ACHN (cell line): ENCODE measurements around the gene ACACA.
"Not testable (repeated sequence)": the region's sequence is repeated elsewhere in the genome, so short reads cannot be mapped to it uniquely, and the experiment has no call there.

ENCODE experiments used
- DNase-seq: peaks from one replicate; pipeline ENCODE4 v3.0.0-alpha.2; 2015
- in situ Hi-C: cut with HindIII; loops from 2 replicates; pipeline ENCODE4 v1.10.0; 2017; ENCODE audit warnings: low sequenced_read_pairs, low pct_ligation_motif_present, low pct_unique_long_range_greater_than_20kb

ACACA gene

GRCh38 chr17:37358830-37359681 is 47.6 kb downstream of the ACACA start:
- DNase-seq, result peak; percentile 98
- in situ Hi-C loops, result no loop called here

DNA sequence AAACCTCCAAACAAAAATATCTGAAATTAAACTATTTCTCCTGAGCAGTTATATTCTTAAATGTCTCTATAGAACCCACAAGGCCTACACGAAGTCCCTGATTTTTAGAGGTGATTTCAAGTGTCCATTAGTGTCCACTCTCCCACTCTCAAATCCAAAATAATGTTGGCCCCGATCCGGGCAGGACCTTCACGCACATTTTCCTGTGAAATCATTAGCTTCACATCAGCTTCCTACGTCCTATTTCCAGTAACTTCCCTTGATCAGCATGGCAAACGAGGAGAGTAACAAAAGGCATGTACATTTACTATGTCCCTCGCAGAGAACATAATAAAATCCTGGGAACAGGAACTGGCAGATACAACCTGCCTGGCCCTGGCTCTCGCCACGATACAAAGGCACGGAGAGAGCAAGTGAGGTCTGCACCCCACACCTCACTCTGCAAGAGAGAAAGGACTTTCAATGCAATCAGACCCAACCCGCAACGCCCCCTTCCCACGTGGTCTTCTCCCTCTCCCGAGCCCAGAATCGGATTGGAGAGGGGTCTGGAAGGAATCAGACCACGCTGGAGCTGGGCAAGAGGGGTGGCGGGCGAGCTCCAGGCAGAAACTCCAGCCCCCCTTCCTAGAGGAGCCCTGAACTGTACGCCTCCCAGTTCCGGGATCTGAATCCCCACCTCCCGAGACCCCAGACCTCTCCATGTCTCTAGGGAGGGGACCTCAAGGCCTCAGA is 48.4 kb downstream of the ACACA start:
- in situ Hi-C loops, result no loop called here
- DNase-seq, result peak; percentile 68

- in situ Hi-C loops, DNase-seq: not testable (repeated sequence)
Observed at GRCh38 chr17:37356796-37357569, 49.7 kb downstream of the ACACA start.

- in situ Hi-C loops, result not testable (repeated sequence)
Observed at GRCh38 chr17:37346863-37347402, 59.7 kb downstream of the ACACA start.

DNA sequence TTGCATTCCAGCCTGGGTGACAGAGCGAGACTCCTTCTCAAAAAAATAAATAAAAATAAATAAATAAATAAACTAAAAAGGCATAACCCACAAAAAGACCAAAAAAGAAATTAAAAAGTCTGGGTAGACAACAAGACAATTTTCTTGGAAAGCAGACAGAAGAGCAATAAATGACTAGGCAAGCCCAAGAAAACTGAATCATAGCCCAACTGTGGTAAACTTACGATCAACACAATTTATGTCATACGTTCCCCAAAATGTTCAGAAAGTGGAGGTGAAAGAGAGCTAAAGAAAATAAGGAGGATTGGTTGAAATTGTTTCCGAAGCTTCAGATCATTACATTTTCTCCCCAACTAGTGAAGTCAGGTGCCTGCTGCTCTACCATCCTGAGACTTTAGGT is 62.1 kb downstream of the ACACA start:
- no peak for DNase-seq
- in situ Hi-C loops, result no loop called here

More at GRCh38 chr17:37346863-37347402, 59.7 kb downstream of the ACACA start:
- DNase-seq, result not testable (repeated sequence)

DNA sequence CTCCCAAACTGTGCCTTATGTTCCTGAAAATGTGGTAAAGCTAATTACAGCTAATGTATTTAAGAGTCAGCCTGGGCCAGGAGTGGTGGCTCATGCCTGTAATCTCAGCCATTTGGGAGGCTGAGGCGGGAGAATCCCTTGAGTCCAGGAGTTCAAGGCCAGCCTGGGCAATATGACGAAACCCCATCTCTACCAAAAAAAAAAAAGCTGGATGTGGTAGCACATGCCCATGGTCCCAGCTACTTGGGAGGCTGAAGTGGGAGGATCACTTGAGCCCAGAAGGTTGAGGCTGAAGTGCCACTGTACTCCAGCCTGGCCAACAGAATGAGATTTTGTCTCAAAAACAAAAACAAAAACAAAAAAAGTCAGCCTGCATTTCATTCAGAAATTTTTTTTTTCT is 64.0 kb downstream of the ACACA start:
- no peak for DNase-seq
- in situ Hi-C loops, result no loop called here

GRCh38 chr17:37340804-37341203 is 65.8 kb downstream of the ACACA start:
- in situ Hi-C loops, result no loop called here
- no peak for DNase-seq

DNA sequence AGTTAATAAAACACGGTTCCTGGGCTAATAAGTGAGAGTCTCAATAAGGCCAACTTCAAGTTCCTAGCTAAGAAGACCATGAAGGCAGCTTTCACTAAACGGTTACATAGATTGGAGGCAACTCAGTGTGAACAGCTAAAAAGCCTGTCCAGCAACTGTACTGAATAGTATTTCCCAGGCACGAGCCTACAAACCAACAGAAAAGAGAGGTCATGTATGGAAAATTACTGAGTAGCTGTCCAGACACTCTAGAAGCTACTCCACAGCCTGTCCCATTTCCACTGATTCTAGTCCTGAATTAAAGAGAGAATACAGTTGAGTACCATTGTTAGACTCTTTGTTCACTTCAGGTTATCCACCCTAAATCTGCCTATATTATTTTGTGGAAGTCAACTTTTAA is 67.3 kb downstream of the ACACA start:
- no peak for DNase-seq
- in situ Hi-C loops, result no loop called here

- DNase-seq, result no peak
- in situ Hi-C loops, result no loop called here
Observed at GRCh38 chr17:37338847-37339246, 67.8 kb downstream of the ACACA start.

GRCh38 chr17:37327341-37328090 is 79.1 kb downstream of the ACACA start:
- peak; percentile 21 for DNase-seq
- in situ Hi-C loops, result no loop called here

DNA sequence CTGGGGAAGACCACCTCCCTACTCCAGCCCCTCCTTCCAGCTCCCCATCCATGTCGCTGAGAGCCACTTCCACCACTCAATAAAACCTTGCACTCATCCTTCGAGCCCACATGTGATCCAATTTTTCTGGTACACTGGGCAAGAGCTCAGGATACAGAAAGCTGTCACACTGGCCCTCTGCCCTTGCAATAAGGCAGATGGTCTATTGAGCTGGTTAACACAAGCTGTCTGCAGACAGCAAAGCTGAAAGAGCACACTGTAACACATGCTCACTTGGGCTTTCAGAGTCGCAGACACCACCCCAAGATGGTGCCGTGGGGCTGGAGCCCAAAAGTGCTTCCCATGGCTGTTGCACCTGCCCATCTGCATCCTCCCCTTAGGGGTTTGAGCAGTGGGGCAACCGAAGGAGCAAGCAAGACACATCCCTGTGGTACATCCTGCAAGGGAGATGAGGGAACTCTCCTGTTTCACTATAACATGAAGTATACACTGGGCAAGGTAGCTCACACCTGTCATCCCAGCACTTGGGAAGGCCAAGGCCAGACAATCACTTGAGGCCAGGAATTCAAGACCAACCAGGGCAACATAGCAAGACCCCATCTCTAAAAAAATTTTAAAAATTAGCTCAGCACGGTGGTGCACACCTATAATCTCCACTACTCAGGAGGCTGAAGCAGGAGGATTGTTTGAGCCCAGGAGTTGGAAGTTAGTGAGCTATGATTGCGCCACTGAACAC is 83.6 kb downstream of the ACACA start:
- in situ Hi-C loops, result no loop called here
- DNase-seq, result no peak

DNA sequence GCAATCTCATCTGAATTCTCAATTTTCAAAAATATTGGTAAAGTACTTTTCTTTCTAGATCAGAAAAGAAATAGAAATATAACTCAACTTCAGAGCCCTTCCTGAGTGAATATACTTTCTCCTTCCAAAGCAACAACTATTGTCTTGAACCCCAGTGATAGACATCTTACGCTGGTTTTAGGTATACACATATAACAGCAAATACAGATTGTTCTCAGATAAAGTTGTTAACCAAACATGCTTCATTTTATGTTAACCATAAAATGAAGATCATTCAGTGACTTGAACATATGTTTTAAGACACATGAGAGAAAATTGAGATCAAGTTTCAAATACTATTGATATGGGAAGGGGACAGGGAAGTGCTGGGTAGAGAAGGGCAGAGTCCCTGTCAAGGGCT is 84.5 kb downstream of the ACACA start:
- in situ Hi-C loops, result no loop called here
- DNase-seq, result no peak

GRCh38 chr17:37318931-37319594 is 87.6 kb downstream of the ACACA start:
- in situ Hi-C loops, result no loop called here
- no peak for DNase-seq

DNA sequence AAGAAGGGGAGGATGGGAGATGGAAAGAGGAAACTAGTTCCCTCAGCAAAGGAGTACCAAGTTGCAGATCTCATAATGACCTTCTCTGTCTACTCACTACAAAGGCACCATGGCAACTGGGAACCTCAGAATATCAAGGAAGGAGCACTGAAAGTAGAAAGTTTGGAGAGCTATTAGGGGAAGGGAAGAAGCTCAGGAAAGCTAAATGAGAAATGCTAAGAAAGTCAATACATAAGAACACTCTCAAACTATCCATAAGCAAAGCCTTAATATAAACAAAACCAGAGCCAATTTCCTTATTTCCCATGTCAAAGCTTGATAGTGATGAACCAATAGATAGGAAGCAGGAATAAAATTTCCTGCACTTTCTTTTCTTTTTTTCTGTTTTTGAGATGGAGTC is 88.8 kb downstream of the ACACA start:
- in situ Hi-C loops, result no loop called here
- no peak for DNase-seq

DNA sequence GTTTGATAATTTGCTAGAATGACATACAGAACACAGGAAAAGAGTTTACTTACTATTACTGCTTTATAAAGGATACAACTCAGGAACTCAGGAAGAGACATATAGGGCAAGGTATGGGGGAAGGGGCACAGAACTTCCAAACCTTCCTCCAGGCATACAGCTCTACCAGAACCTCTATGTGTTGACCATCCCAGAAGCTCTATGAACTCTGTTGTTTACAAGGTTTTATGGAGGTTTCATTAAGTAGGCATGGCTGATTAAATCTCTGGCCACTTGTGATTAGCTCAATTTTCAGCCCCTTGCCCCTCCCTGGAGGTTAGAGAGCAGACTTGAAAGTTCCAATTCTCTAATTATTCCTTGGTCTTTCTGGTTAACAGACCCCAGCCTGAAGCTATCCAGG is 91.0 kb downstream of the ACACA start:
- no peak for DNase-seq
- in situ Hi-C loops, result no loop called here

DNA sequence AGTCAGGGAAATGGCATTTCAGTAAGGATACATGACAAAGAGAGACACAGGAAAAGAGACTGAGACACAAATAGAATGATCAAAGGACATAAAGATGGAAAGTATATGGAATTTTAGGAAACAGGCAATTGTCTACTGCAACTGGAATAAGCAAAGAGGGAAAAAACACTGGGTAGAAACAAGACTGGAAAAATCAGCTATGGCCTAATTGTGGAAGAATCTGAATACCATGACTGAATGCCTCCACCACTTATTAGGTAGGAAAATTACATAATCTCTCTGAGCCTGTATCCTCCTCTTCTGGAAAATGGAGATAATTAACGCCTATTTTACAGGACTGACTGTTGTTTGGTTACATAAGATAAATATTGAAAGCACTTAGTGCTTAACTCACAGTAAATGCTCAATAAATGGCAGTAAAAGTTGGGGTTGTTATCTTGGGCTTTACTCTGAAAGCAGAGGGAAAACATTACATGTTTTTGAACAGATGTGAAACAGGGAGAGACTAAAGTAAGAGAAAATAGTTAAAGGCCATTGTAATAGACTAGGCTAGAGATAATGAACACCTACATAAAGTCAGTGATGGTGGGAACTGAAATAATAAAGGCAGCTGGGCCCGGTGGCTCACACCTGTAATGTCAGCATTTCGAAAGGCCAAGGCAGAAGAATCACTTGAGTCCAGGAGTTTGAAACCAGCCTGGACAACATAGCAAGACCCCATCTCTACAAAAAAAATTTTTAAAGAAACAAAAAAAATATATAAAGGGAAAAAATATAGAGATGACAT is 94.3 kb downstream of the ACACA start:
- in situ Hi-C loops, result no loop called here

More for the DNA sequence above, 94.3 kb downstream of the ACACA start:
- DNase-seq, result no peak
